RWPE1 (cell line): Measurements from ENCODE around the gene ALDH3B1.

Experiments used
- CTCF ChIA-PET: fragments of 350-600 bp; sonication (Branson Sonifier 250); formaldehyde crosslinking; extraction: SDS; loops from one replicate; lab custom pipeline; 2021; lab: Yijun Ruan, JAX
- POLR2A ChIA-PET: fragments of 400-600 bp; formaldehyde crosslinking; extraction: SDS; loops from one replicate; lab custom pipeline; 2020; ENCODE audit warnings: antibody characterized with exemption; ENCODE audit not compliant: low non-redundant PET; lab: Yijun Ruan, JAX
- DNase-seq: peaks from one replicate; pipeline ENCODE4 v3.0.0; 2012; ENCODE audit warnings: low spot score
- H3K27ac ChIP-seq: fragments of 450-650 bp; 2 replicates; pipeline ENCODE4 v1.5.1; 2017
- CTCF ChIP-seq: fragments of 450-650 bp; conservative IDR thresholded peaks from 2 replicates; pipeline ENCODE4 v1.5.1; 2017; ENCODE audit warnings: low read depth, mild to moderate bottlenecking

Gene ALDH3B1

GRCh38 chr11:68009391-68010089 is 587 bp upstream of the ALDH3B1 start:
- ChIA-PET CTCF (interaction anchor here (0.6 to 1.2 kb wide), 3 partner anchors 11 to 33 kb away, joined by 4 to 15 read pairs (median 4); no protein-coding TSS in a partner anchor), POLR2A (no interaction called here)
- DNase-seq: no peak
- peak overlapping the region; percentile 99 for H3K27ac ChIP-seq
- TF ChIP-seq CTCF: peak; percentile 56

GRCh38 chr11:68011051-68011943 is 1.2 kb downstream of the ALDH3B1 start:
- ChIA-PET POLR2A (no interaction called here), CTCF (interaction anchor here (0.6 kb wide), 1 partner anchor 17 kb away, joined by 3 read pairs; no protein-coding TSS in a partner anchor)
- TF ChIP-seq CTCF: no peak
- no peak for DNase-seq
- peak overlapping the region; percentile 99 for H3K27ac ChIP-seq

GRCh38 chr11:68012044-68012842 is 2.1 kb downstream of the ALDH3B1 start:
- peak overlapping the region; percentile 99 for H3K27ac ChIP-seq

GRCh38 chr11:68012843-68013610 is 2.9 kb downstream of the ALDH3B1 start:
- H3K27ac ChIP-seq: peak overlapping the region; percentile 99
- TF ChIP-seq CTCF: no peak
- POLR2A ChIA-PET: interaction anchor here (1.1 kb wide), 1 partner anchor 17 kb away, joined by 4 read pairs; no protein-coding TSS in a partner anchor
- CTCF ChIA-PET: interaction anchor here (0.5 to 0.7 kb wide), 3 partner anchors 9 to 20 kb away, joined by 3 to 5 read pairs (median 3); no protein-coding TSS in a partner anchor
- DNase-seq: peak; percentile 92

More at GRCh38 chr11:68012044-68012842, 2.1 kb downstream of the ALDH3B1 start:
- no peak for DNase-seq
- ChIA-PET CTCF (interaction anchor here (0.7 kb wide), 2 partner anchors 18 to 21 kb away, joined by 3 read pairs; no protein-coding TSS in a partner anchor), POLR2A (no interaction called here)
- TF ChIP-seq CTCF: no peak

- peak overlapping the region; percentile 99 for H3K27ac ChIP-seq
- ChIA-PET CTCF (interaction anchor here (0.5 kb wide), 1 partner anchor 8 kb away, joined by 5 read pairs; no protein-coding TSS in a partner anchor), POLR2A (interaction anchor here (1.1 kb wide), 1 partner anchor 16 kb away, joined by 4 read pairs; no protein-coding TSS in a partner anchor)
- DNase-seq: no peak
- no peak for TF ChIP-seq CTCF
These were observed 3.6 kb downstream of the ALDH3B1 start for GRCh38 chr11:68013611-68014156.
